GM19467 (cell line): ENCODE data around the gene ITGA5.
A peak's percentile ranks its signal among the peaks of the same experiment; 100 is the strongest.

Experiments
- ATAC-seq: cut with Tn5 transposase; IDR thresholded peaks from one replicate; pipeline ENCODE4 v1.9.1; 2021; ENCODE audit warnings: mild to moderate bottlenecking, moderate library complexity; ENCODE audit not compliant: unreplicated experiment

The ITGA5 gene

DNA sequence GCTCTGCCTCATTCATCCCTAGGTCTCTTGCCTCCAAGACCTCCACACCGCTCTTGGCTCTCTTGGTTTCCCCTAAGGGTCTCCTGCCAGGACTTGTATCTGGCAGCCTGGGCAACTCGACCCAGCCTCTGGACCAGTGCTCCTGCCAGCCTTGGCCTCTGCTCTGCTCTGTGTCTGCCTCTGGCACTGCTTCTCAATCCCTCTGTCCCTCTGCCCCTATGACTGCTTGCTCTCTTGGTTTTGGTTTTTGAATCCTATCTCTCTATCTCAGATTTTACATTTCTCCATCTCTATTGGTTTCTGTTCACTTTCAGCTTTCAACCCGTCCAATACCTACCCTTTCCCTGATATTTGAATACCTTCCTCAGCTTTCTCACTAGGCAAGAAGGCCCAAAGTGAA, 6.3 kb downstream of the ITGA5 start:
- no peak for ATAC-seq

- ATAC-seq = no peak
Measured at GRCh38 chr12:54412348-54412747, 6.7 kb downstream of the ITGA5 start.

- no peak for ATAC-seq
Measured at GRCh38 chr12:54411391-54412241, 7.5 kb downstream of the ITGA5 start.

DNA sequence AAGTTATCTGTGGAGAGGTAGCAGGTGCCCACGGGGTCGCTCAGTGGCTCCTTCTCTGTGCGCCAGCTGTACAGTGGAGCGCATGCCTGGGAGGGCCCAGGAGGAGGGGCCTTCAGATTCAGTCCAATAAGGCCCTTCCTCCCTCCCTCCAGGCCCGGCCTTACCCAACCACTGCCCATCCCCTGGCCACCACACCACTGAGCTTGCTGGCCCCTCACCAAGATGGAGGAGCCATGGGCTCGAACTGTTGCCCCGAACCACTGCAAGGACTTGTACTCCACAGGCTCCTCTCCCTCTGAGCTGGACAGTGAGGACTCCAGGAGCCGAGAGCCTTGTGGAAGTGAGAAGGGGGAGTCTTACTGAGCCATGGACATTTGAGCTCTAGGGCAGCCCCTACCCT, 9.8 kb downstream of the ITGA5 start:
- no peak for ATAC-seq

DNA sequence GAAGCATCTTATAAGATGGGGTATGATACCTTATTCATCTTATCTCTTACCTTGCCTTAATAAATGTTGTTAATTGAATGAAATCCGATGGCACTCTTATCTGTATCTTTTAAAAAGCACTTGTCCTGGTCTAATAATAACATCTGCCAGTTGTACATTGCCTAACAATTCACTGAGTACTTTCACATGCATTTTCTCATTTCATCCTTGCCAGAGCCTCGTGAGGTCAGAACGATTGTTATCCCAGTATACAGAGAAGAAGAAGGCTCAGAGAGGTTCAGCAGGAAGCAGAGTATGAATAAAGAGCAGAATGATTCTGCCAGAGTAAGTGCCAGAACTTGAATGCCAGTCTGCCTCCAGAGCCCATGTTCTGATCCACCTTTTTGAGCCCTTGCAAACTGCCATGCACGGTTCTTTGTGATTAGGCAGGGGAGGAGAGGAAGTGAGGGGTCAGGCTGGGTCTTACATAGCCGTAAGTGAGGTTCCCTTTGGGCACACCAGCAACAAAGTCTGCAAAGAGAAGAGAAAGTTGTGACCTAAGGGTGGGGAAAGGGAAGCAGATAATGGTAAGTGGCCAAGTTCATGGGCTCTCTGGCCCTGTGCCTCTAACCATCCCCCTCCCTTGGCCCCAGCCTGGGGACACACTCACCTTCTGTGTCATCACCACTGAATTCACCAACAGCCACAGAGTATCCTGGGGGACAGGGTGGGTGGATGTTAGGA, 11.7 kb downstream of the ITGA5 start:
- no peak for ATAC-seq

DNA sequence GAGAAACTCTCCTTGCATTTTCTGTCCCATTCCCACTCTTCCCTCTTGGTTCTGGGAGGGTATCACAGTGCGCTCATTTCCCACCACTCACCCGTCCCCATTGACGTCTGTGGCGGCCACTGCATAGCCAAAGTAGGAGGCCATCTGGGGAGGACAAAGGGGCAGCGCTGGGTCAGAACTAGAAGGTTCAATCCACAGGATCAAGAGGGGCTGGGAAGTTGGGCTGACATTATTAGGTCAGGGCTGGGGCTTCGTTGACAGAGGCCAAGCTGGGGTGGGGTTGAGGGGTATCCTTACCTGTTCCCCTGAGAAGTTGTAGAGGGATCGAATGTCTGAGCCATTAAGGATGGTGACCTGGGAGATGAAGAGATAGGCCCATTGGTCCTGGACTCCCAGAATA, 13.5 kb downstream of the ITGA5 start:
- no peak for ATAC-seq

DNA sequence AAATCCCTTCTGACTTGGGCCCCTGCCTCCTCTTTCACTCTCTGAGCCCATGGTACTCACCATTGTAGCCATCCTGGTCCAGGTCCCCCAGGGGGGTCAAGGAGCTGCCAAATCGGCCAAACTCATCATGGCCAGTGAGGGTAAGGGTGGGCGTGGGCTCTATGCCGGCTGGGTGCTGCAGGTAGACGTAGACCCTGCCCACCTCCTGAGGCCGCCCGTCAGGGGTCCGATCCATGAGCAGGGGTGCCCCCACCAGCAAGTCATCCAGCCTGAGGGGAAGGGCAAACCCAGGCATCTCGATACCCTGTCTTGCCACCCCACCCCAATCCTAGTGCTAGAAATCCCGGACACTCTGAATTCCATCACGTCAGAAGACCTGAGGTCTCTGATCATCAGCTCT, 14.0 kb downstream of the ITGA5 start:
- ATAC-seq = no peak

GRCh38 chr12:54404061-54405004, 14.7 kb downstream of the ITGA5 start:
- no peak for ATAC-seq

DNA sequence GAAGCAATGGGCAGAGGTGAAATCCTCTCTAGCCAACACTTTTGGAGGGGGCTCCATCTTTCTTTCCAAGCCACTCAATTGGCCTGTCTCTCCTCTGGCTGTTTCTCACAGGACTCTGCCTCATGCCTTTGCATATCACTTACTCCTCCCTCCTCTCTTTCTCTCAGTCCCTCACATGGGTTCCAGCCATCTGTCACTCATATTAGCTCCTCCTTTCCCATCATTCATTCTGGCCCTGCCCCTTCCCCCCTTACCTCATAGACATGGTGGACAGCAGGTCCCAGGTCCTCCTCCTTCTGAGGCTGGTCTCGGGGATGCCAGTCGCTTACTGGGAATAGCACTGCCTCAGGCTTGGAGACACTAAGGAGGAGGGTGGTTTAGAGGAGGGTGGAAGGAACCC, 17.9 kb downstream of the ITGA5 start:
- ATAC-seq = no peak

DNA sequence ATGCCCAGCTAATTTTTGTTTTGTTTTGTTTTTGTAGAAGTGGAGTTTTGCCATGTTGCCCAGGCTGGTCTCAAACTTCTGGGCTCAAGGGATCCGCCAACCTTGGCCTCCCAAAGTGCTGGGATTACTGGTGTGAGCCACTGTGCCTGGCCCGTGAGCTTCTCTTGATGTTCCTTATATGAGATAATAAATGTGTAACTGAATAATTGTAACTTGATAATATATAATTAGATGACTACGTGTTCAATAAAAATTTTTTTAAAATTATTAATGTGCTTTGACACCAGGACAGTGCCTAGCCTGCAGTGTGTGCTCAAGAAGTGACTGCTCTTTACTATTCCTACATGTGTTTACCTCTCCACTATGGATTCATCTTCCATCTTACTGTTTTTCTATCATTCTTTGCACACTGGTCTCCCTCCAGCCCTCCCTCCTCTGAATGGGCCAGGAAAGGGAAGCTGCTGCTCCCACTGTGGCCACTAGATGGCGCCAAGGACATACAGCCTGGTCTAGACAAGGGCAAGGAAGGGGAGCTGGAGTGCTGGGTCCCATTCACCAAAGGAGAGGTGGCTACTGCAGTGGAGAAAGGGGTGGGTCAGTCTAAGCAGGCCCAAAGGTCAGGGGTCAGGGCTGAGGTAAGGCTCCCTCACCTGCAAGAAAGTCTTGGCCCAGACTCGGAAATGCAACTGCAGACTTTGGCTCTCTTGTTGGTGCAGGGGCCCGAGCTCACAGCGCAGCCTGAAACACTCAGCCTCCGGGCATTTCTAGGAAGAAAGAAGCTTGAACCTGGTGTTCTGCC, 19.9 kb downstream of the ITGA5 start:
- ATAC-seq = peak; percentile 78

- no peak for ATAC-seq
Measured at GRCh38 chr12:54398218-54398617, 20.8 kb downstream of the ITGA5 start.

DNA sequence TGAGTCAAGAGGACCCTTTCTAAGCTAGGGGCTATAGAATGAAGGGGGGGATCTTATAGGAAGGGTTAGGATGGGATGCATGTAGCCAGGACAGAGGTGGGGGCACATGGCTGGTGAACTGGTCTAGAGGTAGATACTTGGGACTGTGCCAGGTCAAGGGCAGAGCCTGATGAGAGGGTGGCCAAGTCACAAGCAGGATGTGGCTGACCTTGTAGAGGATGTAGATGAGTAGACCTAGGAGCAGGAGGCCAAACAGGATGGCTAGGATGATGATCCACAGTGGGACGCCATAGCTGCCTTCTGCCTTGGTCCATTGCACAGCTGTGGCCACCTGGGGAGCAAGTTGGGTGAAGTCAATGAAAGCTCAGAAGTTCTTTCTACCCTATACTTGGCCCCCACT, 21.9 kb downstream of the ITGA5 start:
- no peak for ATAC-seq

GRCh38 chr12:54395545-54395944, 23.5 kb downstream of the ITGA5 start:
- no peak for ATAC-seq

DNA sequence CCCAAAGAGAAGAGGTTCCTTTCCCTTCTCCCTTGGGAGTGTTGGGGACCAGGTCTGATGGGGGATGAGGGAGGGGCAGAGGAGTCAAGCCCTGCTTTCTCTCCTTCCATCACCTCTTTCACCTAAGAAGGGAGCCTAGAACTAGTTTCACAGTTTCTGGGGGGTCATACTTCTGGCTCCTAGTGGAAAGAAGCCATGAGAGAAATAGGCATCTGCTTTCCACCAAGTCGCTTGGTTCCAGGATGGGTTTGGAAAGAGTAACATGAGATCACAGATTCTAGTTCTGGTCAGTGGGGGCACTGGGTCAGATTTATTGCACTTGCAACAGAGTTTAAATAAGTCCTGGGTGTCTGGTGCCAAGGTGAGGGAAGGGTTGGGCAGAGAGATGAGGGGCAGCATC, 24.1 kb downstream of the ITGA5 start:
- no peak for ATAC-seq

- ATAC-seq = no peak
Measured at GRCh38 chr12:54394281-54394719, 24.8 kb downstream of the ITGA5 start.

DNA sequence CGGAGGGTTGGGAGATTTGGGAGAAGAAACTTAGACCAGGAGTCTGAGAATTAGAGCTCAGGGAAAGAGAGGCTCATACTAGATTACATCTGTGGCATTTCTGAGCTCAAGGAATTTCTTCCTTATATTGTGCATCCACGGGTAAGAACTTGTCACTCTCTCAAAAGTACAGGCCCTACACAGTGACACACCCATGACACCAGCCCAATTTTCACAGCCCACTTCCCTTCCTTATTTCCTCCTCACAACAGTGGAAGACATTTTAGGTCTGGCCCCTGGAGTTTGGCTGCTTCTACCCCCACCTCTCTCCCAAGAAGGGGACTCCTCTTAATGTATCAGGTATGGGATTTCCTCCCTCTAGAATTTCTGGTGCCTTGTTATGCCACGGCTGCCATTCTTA, 25.3 kb downstream of the ITGA5 start:
- no peak for ATAC-seq

- no peak for ATAC-seq
Measured at GRCh38 chr12:54393207-54393609, 25.9 kb downstream of the ITGA5 start.

- ATAC-seq = no peak
Measured at GRCh38 chr12:54392485-54393206, 26.4 kb downstream of the ITGA5 start.

- no peak for ATAC-seq
Measured at GRCh38 chr12:54390668-54391551, 28.2 kb downstream of the ITGA5 start.
